Activated CD8-positive, alpha-beta T cell treated with anti-CD3 and anti-CD28 coated beads for 36 hours (primary cell): ENCODE data around the gene GABBR2. TPM values are rescaled to one million over a fixed set of nuclear protein-coding genes. Genes with fewer than 3 reads are reported as not detected.

ENCODE experiments used
- ATAC-seq: fragments of 200-7000 bp; cut with Tn5 transposase; one replicate; pipeline ENCODE4 v1.10.0; 2021; ENCODE audit warnings: mild to moderate bottlenecking, moderate library complexity
- CTCF ChIA-PET: fragments of 350-600 bp; sonication (Branson Sonifier 250); formaldehyde crosslinking; loops from one replicate; lab custom pipeline; 2021; ENCODE audit warnings: antibody characterized with exemption; lab: Charles Lee
- POLR2A ChIA-PET: fragments of 350-600 bp; sonication (Branson Sonifier 250); formaldehyde crosslinking; loops from one replicate; lab custom pipeline; 2021; ENCODE audit warnings: antibody characterized with exemption; lab: Charles Lee
- DNase-seq: peaks from one replicate; pipeline ENCODE4 v3.0.0-alpha.2; 2020
- H3K27ac Mint-ChIP-seq: one replicate; pipeline ENCODE4 v1.8.0; 2021; ENCODE audit warnings: mild to moderate bottlenecking, mixed read lengths
- H3K27me3 Mint-ChIP-seq: one replicate; pipeline ENCODE4 v1.8.0; 2021; ENCODE audit warnings: mixed read lengths
- H3K36me3 Mint-ChIP-seq: one replicate; pipeline ENCODE4 v1.8.0; 2021; ENCODE audit warnings: low read depth, mixed read lengths
- H3K4me1 Mint-ChIP-seq: one replicate; pipeline ENCODE4 v1.8.0; 2021; ENCODE audit warnings: low read depth, mixed read lengths
- H3K4me3 Mint-ChIP-seq: one replicate; pipeline ENCODE4 v1.8.0; 2021; ENCODE audit warnings: mild to moderate bottlenecking, moderate library complexity, mixed read lengths
- H3K9me3 Mint-ChIP-seq: one replicate; pipeline ENCODE4 v1.8.0; 2021; ENCODE audit warnings: mixed read lengths
- intact Hi-C: fragments of 100-400 bp; cut with micrococcal nuclease; formaldehyde crosslinking; loops from one replicate; pipeline ENCODE4 v1.10.0; 2022
- total RNA-seq, 2 experiments: library from RNA; stranded (reverse); gene quantifications; one replicate each; pipeline ENCODE4 v1.2.3, GENCODE V29; 2021
- TF ChIP-seq, protein P1 (sequence below): fragments of 200-600 bp; IDR thresholded peaks from one replicate; pipeline ENCODE4 v1.8.0; 2022; ENCODE audit warnings: antibody characterized with exemption, mild to moderate bottlenecking

Gene GABBR2
- total RNA-seq, 2 experiments from 2014 or later: not detected

DNA sequence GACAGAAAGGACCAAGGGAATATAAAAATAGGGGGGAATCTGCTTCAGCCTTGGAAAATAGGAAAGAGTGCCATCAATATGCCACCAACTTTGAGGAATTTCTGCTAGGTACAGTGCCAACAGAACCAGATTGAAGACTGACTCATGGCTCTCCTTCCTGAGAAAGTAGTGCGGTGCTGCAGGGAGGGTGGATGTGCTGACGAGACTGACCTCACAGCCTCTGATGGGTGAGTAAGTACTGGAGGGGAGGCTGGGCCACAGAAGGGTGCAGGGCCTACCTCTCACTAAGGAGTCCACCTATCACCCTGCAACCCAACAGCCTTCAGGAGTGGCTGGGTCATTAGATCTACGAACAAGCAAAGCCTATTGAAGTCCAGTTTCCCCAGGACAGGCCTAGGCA lies 187.6 kb downstream of the GABBR2 start:
- Mint-ChIP-seq H3K27me3 (peaks cover 20% of the 10 kb centered on the region), H3K4me3 (no peak overlapping the region), H3K27ac (no peak overlapping the region), H3K36me3 (no peaks in the 10 kb centered on the region), H3K9me3 (no peaks in the 10 kb centered on the region), H3K4me1 (no peaks in the 10 kb centered on the region)
- CTCF ChIA-PET: no interaction called here
- POLR2A ChIA-PET: no interaction called here
- intact Hi-C loops: no loop called here
- TF ChIP-seq, protein P1, sequence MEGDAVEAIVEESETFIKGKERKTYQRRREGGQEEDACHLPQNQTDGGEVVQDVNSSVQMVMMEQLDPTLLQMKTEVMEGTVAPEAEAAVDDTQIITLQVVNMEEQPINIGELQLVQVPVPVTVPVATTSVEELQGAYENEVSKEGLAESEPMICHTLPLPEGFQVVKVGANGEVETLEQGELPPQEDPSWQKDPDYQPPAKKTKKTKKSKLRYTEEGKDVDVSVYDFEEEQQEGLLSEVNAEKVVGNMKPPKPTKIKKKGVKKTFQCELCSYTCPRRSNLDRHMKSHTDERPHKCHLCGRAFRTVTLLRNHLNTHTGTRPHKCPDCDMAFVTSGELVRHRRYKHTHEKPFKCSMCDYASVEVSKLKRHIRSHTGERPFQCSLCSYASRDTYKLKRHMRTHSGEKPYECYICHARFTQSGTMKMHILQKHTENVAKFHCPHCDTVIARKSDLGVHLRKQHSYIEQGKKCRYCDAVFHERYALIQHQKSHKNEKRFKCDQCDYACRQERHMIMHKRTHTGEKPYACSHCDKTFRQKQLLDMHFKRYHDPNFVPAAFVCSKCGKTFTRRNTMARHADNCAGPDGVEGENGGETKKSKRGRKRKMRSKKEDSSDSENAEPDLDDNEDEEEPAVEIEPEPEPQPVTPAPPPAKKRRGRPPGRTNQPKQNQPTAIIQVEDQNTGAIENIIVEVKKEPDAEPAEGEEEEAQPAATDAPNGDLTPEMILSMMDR: no peak
- DNase-seq (no peak), ATAC-seq (no peak)

DNA sequence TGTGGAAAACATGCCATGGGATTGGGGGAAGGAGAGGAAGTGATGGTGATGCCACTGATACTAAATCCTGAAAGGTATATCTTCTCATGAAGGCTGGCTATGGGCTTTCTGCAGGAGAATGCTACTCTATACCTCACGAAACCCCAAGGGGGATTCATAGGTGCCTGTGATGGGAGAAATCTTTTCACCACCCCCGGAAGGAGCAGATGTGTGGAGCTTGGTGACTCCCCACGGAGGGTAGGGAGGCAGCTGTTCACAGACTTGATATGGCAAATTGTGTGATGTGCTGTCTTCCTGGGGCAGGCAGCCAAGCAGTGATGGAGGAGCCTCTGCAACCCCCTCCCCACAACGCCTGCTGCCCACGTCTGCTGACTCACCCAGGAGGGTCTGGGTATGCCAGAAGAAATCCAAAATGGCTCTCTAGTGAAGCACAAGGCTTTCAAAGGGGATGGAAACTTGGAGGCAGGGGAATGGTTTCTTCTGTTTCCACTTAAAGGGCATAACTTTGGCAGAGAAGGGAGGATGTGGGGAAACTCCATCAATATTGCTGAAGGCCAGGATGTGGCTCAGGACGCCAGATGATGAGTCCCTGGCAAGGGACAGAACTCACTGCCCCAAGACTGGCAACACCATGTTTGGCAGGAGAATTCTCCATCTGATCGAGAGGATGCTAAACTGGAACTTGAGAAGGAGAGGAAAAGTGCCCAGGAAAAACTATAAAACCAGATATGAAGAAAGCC lies 188.3 kb downstream of the GABBR2 start:
- no peak for ATAC-seq
- no peak overlapping the region for H3K27ac Mint-ChIP-seq

DNA sequence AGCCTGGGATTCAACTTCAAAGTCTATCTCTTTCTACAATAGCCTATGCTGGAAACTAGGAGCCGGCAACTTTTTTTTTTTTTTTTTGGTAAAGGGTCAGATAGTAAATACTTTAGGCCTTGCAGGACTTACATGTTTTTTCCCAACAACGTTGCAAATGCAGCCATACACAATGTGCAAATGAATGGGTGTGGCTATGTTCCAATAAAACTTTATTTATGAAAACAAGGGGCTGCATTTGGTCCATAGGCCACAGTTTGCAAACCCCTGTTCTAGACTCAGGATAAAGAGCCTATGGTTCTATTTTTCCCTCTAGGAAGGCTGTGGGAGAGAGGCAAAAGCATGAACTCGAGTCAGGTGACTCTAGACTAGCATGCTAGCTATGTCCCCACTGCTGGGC lies 189.1 kb downstream of the GABBR2 start:
- Mint-ChIP-seq H3K9me3 (no peaks in the 10 kb centered on the region), H3K36me3 (no peaks in the 10 kb centered on the region), H3K4me1 (no peaks in the 10 kb centered on the region), H3K4me3 (no peak overlapping the region), H3K27me3 (peaks cover 18% of the 10 kb centered on the region), H3K27ac (no peak overlapping the region)
- DNase-seq (no peak), ATAC-seq (no peak)
- intact Hi-C loops: no loop called here
- POLR2A ChIA-PET: no interaction called here
- TF ChIP-seq, protein P1: no peak
- CTCF ChIA-PET: interaction anchor here (0.6 kb wide), 1 partner anchor 493 kb away, joined by 4 read pairs; no protein-coding TSS in a partner anchor

More for the DNA sequence above, 188.3 kb downstream of the GABBR2 start:
- Mint-ChIP-seq H3K4me1 (no peaks in the 10 kb centered on the region), H3K4me3 (no peak overlapping the region), H3K36me3 (no peaks in the 10 kb centered on the region), H3K9me3 (no peaks in the 10 kb centered on the region), H3K27me3 (peaks cover 18% of the 10 kb centered on the region)
- intact Hi-C loops: no loop called here
- no peak for DNase-seq
- TF ChIP-seq, protein P1: no peak
- POLR2A ChIA-PET: no interaction called here
- CTCF ChIA-PET: no interaction called here

DNA sequence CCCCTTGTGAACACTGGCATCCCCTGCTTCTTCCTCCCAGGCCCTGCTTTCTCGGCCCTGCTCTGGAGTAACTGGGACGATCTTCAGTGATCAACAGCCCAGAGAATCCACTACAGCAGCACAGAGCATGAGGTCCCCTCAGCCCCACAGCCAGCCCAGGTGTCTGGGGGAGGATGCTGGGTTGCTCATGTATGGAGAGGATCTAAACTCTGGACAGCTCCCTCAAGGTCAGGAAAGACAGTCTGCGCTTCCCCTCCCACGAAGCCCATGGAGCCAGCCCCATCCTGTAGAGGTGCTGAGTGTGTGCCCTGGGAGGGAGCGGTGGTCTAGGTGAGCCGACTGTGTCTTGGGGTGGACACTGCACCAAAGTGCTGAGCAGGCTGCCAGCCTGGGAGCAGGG lies 190.2 kb downstream of the GABBR2 start:
- ChIA-PET CTCF (no interaction called here), POLR2A (no interaction called here)
- TF ChIP-seq, protein P1: no peak
- Mint-ChIP-seq H3K27me3 (peaks cover 14% of the 10 kb centered on the region), H3K27ac (no peak overlapping the region), H3K4me1 (no peaks in the 10 kb centered on the region), H3K4me3 (no peak overlapping the region), H3K9me3 (no peaks in the 10 kb centered on the region), H3K36me3 (no peaks in the 10 kb centered on the region)
- intact Hi-C loops: no loop called here
- ATAC-seq: no peak
- DNase-seq: no peak

DNA sequence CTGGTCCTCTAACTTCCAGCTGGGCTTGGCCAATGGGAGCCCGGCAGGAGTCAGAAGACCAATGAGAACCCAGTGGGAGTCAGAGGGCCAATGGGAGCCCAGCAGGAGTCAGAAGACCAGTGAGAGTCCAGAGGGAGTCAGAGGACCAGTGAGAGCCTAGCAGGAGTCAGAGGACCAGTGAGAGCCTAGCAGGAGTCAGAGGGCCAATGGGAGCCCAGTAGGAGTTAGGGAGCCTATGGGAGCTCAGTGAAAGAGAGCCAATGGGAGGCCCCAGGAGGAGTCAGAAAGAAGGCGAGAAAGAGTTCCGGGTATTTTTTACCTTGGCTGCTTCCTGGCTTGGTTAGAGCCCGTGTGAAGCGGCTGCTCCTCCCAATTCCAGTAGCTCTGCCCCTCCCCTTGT lies 191.0 kb downstream of the GABBR2 start:
- Mint-ChIP-seq H3K27me3 (peaks cover 14% of the 10 kb centered on the region), H3K36me3 (no peaks in the 10 kb centered on the region), H3K4me3 (no peak overlapping the region), H3K27ac (no peak overlapping the region), H3K4me1 (no peaks in the 10 kb centered on the region), H3K9me3 (no peaks in the 10 kb centered on the region)
- ATAC-seq: no peak
- intact Hi-C loops: no loop called here
- ChIA-PET POLR2A (no interaction called here), CTCF (no interaction called here)
- TF ChIP-seq, protein P1: no peak
- DNase-seq: no peak
